MCF 10A (cell line): ENCODE data around the gene MAP6. TPM values are rescaled to one million over a fixed set of nuclear protein-coding genes. Genes with fewer than 3 reads are reported as not detected.

Source experiments
- BruUV-seq: library from RNA; stranded (reverse); fragments of 400-500 nt; replicated peaks from 2 replicates; lab custom pipeline; 2021; lab: Mats Ljungman, UMichigan
- CTCF ChIA-PET: fragments of 300-600 bp; sonication (Branson Sonifier 250); formaldehyde crosslinking; extraction: SDS; loops from one replicate; lab custom pipeline; 2021; ENCODE audit warnings: antibody characterized with exemption, inconsistent platforms; lab: Yijun Ruan, JAX
- POLR2A ChIA-PET: fragments of 300-600, 350-650 bp; sonication (Branson Sonifier 250); formaldehyde crosslinking; extraction: SDS; loops from one replicate; lab custom pipeline; 2020; ENCODE audit warnings: antibody characterized with exemption, inconsistent platforms; lab: Yijun Ruan, JAX
- DNase-seq: peaks from one replicate; pipeline ENCODE4 v3.0.0-alpha.2; 2018; ENCODE audit not compliant: unreplicated experiment
- H3K27ac Mint-ChIP-seq: one replicate; pipeline ENCODE4 v1.8.0; 2022; ENCODE audit warnings: mild to moderate bottlenecking, low read depth, mixed read lengths; ENCODE audit not compliant: unreplicated experiment
- H3K27me3 Mint-ChIP-seq: one replicate; pipeline ENCODE4 v1.8.0; 2022; ENCODE audit warnings: mixed read lengths; ENCODE audit not compliant: insufficient read depth, unreplicated experiment
- H3K36me3 Mint-ChIP-seq: one replicate; pipeline ENCODE4 v1.8.0; 2022; ENCODE audit warnings: mild to moderate bottlenecking, moderate library complexity, mixed read lengths; ENCODE audit not compliant: insufficient read depth, unreplicated experiment
- H3K4me1 Mint-ChIP-seq: one replicate; pipeline ENCODE4 v1.8.0; 2022; ENCODE audit warnings: mixed read lengths; ENCODE audit not compliant: insufficient read depth, unreplicated experiment
- H3K4me3 Mint-ChIP-seq: one replicate; pipeline ENCODE4 v1.8.0; 2022; ENCODE audit warnings: mild to moderate bottlenecking, moderate library complexity, mixed read lengths; ENCODE audit not compliant: unreplicated experiment
- H3K9me3 Mint-ChIP-seq: one replicate; pipeline ENCODE4 v1.8.0; 2022; ENCODE audit warnings: mixed read lengths; ENCODE audit not compliant: unreplicated experiment
- intact Hi-C: fragments of 100-400 bp; cut with micrococcal nuclease; formaldehyde crosslinking; loops from 2 replicates; pipeline ENCODE4 v1.14.1; 2022
- total RNA-seq: library from RNA; stranded (reverse); gene quantifications from 2 replicates; pipeline ENCODE4 v1.2.3, GENCODE V29; 2022
- TF ChIP-seq, protein P1 (sequence below): fragments of 200-600 bp; IDR thresholded peaks from one replicate; pipeline ENCODE4 v1.8.0; 2022; ENCODE audit warnings: antibody characterized with exemption, mild to moderate bottlenecking; ENCODE audit not compliant: unreplicated experiment

Gene MAP6
- total RNA-seq, 1 experiment from 2014 or later = not detected

DNA sequence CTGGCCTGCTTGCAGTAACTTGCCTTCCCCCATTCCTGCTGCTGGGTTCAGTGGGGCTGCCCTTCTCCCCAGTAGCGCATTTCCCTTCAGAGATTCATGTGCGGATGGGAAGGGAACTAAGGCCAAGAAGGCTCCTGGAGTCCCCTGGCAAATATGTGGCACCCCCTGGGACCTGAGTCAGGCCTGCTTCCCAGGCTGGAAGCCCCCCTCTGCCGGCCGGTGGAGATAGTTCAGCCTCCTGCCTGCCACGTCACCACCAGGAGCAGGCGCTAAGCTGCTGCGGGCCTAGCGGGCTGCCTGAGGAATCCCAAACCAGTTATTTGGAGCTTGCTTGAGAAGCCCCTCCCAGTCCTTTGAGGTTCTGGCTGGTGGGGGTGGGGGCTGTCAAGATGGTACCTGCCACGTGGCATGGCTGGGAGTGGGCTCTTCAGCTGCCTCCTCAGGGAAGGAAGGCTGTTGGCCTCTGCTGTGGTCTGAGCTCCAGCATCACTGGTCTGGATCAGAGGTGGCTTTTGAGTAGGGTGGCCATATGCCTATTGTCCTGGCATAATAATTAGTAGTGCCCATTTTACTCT lies 104.8 kb downstream of the MAP6 start:
- Mint-ChIP-seq H3K4me1 (peaks cover 26% of the 10 kb centered on the region), H3K27me3 (no peaks in the 10 kb centered on the region), H3K27ac (peak overlapping the region; percentile 94), H3K36me3 (peaks cover 22% of the 10 kb centered on the region), H3K4me3 (peak overlapping the region; percentile 92), H3K9me3 (no peaks in the 10 kb centered on the region)
- no TSS peak for BruUV-seq
- TF ChIP-seq, protein P1, sequence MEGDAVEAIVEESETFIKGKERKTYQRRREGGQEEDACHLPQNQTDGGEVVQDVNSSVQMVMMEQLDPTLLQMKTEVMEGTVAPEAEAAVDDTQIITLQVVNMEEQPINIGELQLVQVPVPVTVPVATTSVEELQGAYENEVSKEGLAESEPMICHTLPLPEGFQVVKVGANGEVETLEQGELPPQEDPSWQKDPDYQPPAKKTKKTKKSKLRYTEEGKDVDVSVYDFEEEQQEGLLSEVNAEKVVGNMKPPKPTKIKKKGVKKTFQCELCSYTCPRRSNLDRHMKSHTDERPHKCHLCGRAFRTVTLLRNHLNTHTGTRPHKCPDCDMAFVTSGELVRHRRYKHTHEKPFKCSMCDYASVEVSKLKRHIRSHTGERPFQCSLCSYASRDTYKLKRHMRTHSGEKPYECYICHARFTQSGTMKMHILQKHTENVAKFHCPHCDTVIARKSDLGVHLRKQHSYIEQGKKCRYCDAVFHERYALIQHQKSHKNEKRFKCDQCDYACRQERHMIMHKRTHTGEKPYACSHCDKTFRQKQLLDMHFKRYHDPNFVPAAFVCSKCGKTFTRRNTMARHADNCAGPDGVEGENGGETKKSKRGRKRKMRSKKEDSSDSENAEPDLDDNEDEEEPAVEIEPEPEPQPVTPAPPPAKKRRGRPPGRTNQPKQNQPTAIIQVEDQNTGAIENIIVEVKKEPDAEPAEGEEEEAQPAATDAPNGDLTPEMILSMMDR = peak; percentile 42
- DNase-seq = peak; percentile 64
- intact Hi-C loops = no loop called here
- ChIA-PET POLR2A (interaction anchor here (0.9 to 3.5 kb wide), 5 partner anchors 11 to 882 kb away, joined by 3 to 28 read pairs (median 3); no protein-coding TSS in a partner anchor), CTCF (interaction anchor here (0.6 to 1.3 kb wide), 9 partner anchors 9 to 885 kb away, joined by 3 to 8 read pairs (median 3); no protein-coding TSS in a partner anchor)

DNA sequence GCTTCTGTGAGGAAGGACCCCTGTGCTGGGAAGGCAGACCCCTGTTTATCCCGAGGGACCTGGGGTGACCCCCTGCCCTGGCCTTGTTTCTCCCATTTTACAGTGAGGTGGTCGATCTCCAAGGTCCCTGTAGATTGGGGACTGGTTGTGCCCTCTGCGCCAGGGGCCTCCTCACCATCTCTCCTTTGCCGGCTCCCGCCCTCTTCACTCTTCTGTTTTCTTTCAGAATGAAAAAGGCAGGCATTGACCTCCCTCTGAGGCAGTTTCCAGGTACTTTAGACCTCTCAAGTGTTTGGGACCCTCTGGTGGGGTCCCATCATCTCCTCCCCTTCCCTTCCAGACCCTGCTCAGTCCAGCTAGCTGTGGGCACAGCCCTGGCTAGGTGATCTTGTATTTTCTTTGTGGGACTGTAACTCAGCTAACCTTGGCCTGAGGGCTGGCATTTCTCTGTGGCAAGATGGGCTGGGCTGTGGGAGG lies 105.3 kb downstream of the MAP6 start:
- intact Hi-C loops = no loop called here
- no peak for DNase-seq
- Mint-ChIP-seq H3K27ac (peak overlapping the region; percentile 94), H3K9me3 (no peaks in the 10 kb centered on the region), H3K4me3 (peak overlapping the region; percentile 92), H3K36me3 (peaks cover 20% of the 10 kb centered on the region), H3K4me1 (peaks cover 28% of the 10 kb centered on the region), H3K27me3 (no peaks in the 10 kb centered on the region)
- TF ChIP-seq, protein P1 = no peak
- ChIA-PET CTCF (interaction anchor here (0.6 to 0.9 kb wide), 3 partner anchors 10 to 885 kb away, joined by 3 to 4 read pairs (median 3); no protein-coding TSS in a partner anchor), POLR2A (interaction anchor here (0.9 to 3.5 kb wide), 9 partner anchors 9 to 883 kb away, joined by 3 to 28 read pairs (median 5); no protein-coding TSS in a partner anchor)
- BruUV-seq = no TSS peak

DNA sequence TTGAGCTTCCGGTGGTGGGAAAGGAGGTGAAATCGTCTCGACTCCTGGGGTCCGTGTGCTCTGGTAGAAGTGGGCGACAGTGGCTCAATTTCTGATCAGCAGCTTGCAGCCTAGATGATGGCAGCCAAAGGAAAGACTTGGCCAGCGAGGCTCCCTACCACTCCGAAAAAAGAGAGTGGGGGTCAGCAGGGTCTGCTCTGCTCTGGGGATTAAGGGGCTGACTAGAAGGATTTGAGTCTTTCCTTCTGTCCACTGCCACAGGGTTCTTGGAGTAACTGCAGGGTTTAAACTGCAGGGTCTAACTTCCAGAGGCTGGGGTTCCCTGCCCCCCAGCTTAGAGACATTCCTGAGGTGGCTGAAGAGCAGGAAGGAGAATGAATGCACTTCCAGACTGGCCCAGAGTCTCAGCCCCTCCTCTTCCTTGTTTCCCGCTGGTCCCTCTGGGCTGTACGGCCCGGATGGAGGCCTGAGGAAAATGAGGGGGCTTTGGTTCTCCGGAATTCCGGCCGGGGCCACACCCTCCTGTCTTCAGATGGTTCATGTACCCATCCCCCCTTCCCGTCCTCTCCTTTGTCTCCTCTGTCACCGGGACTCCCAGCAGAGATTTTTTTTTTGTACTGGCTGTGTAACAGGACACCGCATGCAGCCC lies 105.9 kb downstream of the MAP6 start:
- Mint-ChIP-seq H3K27me3 (no peaks in the 10 kb centered on the region), H3K9me3 (no peaks in the 10 kb centered on the region), H3K36me3 (peaks cover 14% of the 10 kb centered on the region), H3K4me3 (peak overlapping the region; percentile 92), H3K27ac (peak overlapping the region; percentile 94), H3K4me1 (peaks cover 34% of the 10 kb centered on the region)
- intact Hi-C loops = loop anchor here (1.0 kb wide), 1 partner anchor 16 kb away; no protein-coding TSS in a partner anchor
- ChIA-PET CTCF (interaction anchor here (0.7 to 1.1 kb wide), 5 partner anchors 15 to 244 kb away, joined by 3 to 4 read pairs (median 3); no protein-coding TSS in a partner anchor), POLR2A (interaction anchor here (0.7 to 2.2 kb wide), 17 partner anchors 8 to 251 kb away, joined by 3 to 15 read pairs (median 4); partner anchors contain the start of gene RPS3)
- BruUV-seq = TSS peak; percentile 40
- TF ChIP-seq, protein P1 = no peak
- peak; percentile 43 for DNase-seq
